ENCODE results near the gene PLEKHA7.

The PLEKHA7 gene

DNA sequence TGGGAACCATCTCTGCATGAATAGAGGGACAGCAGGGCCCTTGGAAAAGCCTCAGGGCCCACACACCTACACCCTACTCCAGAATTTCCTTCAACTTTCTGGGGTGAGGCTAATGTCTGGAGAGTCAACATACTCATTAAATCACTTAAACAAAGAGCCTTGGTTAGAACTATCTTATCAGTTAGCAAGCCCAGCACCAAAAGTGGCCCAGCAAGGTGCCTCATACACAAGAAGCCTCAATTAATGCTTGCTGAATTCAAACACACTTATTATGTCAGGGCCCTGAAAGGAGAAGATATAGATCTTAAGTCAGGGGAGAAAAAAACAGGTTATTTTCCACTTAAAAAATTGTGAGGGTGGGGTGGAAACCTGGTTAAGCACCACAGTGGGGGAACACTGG is 214.3 kb downstream of the PLEKHA7 start:
- TF ChIP-seq, protein P1, sequence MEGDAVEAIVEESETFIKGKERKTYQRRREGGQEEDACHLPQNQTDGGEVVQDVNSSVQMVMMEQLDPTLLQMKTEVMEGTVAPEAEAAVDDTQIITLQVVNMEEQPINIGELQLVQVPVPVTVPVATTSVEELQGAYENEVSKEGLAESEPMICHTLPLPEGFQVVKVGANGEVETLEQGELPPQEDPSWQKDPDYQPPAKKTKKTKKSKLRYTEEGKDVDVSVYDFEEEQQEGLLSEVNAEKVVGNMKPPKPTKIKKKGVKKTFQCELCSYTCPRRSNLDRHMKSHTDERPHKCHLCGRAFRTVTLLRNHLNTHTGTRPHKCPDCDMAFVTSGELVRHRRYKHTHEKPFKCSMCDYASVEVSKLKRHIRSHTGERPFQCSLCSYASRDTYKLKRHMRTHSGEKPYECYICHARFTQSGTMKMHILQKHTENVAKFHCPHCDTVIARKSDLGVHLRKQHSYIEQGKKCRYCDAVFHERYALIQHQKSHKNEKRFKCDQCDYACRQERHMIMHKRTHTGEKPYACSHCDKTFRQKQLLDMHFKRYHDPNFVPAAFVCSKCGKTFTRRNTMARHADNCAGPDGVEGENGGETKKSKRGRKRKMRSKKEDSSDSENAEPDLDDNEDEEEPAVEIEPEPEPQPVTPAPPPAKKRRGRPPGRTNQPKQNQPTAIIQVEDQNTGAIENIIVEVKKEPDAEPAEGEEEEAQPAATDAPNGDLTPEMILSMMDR (IDR thresholded peaks at IDR 0.05; ENCODE audit: low read depth, low read length) = no peak
- H3K36me3 ChIP-seq = no peaks in the 10 kb centered on the region
- H3K4me3 ChIP-seq (ENCODE audit: low read depth, low read length) = no peak overlapping the region
- DNase-seq = no peak
- H3K9me3 ChIP-seq = no peaks in the 10 kb centered on the region
- no peaks in the 10 kb centered on the region for H3K27me3 ChIP-seq
- H3K4me1 ChIP-seq = no peaks in the 10 kb centered on the region

DNA sequence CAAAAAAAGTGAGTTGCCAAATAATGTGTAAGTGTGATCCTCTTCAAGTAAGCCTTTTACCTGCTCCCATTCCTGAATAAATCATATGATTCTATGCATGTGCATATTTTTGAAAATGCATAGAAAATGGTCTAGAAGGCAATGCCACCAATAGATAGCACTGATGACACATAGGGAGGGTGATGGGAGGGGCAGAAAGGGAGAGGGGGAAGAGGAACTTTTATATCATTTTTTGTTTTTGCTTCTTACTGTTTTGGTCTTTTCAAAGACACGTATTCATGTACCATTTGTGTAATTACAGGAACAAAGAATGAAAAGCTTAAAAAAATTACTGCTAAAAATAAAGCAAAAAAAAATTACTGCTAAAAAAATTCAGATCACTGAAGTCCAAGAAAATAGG is 215.0 kb downstream of the PLEKHA7 start:
- Histone ChIP-seq H3K4me1 (no peaks in the 10 kb centered on the region), H3K9me3 (no peaks in the 10 kb centered on the region), H3K4me3 (ENCODE audit: low read depth, low read length) (no peak overlapping the region), H3K36me3 (no peaks in the 10 kb centered on the region), H3K27me3 (no peaks in the 10 kb centered on the region)
- DNase-seq = no peak
- TF ChIP-seq, protein P1 (IDR thresholded peaks at IDR 0.05; ENCODE audit: low read depth, low read length) = no peak

DNA sequence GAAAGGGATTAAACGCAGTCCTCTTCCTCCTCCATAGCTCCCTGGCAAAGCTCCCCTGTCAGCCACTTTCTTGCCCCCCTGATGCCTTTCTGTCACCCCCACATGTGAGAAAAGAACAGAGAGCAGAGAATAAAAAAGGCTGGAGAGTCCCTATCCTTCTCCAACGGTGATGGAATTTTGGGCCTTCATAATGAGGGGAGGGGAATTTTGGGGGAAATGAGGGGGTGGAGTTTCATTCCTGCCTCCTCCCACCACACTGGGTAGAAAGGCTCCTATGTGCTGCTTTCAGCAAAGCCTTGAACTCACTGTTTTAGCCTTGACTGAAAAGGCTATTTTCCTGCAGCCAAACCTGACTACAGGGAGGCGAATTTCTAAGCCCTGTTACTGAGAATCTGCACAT is 216.4 kb downstream of the PLEKHA7 start:
- H3K27me3 ChIP-seq = no peaks in the 10 kb centered on the region
- no peaks in the 10 kb centered on the region for H3K9me3 ChIP-seq
- no peak for DNase-seq
- H3K36me3 ChIP-seq = no peaks in the 10 kb centered on the region
- H3K4me3 ChIP-seq (ENCODE audit: low read depth, low read length) = no peak overlapping the region
- no peaks in the 10 kb centered on the region for H3K4me1 ChIP-seq
- TF ChIP-seq, protein P1 (IDR thresholded peaks at IDR 0.05; ENCODE audit: low read depth, low read length) = no peak

DNA sequence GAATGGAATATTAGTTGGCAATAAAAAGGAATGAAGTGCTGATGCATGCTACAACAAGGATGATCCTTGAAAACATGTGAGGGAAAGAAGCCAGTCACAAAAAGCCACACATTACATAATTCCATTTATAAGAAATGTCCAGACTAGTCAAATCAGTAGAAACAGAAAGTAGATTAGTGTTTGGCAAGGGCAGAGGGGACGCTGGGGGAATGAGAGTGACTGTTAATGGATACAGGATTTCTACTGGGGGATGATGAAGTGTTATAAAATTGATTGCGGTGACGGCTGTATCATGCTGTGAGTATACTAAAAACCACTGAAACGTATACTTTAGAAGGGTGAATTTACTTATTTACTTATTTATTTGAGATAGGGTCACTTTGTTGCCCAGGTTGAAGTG is 217.9 kb downstream of the PLEKHA7 start:
- Histone ChIP-seq H3K4me3 (ENCODE audit: low read depth, low read length) (no peak overlapping the region), H3K9me3 (no peaks in the 10 kb centered on the region), H3K27me3 (no peaks in the 10 kb centered on the region), H3K4me1 (no peaks in the 10 kb centered on the region), H3K36me3 (no peaks in the 10 kb centered on the region)
- no peak for DNase-seq
- TF ChIP-seq, protein P1 (IDR thresholded peaks at IDR 0.05; ENCODE audit: low read depth, low read length) = no peak

DNA sequence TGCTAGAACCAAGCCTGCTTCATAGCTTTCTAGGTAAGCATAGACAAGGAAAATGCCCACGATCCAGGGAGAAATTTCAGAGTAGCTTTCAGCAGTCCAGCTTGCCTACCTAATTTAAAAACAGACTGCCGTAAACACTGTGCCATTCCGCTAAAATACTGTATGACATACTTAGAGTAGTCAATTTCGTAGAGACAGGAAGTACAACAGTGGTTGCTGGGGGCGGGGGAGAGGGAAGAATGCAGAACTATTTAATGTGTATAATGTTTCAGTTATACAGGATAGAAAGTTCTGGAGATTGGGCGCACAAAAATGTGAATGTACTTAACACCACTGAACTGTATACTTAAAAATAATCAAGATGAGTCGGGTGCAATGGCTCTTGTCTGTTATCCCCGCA is 219.1 kb downstream of the PLEKHA7 start:
- no peaks in the 10 kb centered on the region for H3K9me3 ChIP-seq
- no peak for DNase-seq

DNA sequence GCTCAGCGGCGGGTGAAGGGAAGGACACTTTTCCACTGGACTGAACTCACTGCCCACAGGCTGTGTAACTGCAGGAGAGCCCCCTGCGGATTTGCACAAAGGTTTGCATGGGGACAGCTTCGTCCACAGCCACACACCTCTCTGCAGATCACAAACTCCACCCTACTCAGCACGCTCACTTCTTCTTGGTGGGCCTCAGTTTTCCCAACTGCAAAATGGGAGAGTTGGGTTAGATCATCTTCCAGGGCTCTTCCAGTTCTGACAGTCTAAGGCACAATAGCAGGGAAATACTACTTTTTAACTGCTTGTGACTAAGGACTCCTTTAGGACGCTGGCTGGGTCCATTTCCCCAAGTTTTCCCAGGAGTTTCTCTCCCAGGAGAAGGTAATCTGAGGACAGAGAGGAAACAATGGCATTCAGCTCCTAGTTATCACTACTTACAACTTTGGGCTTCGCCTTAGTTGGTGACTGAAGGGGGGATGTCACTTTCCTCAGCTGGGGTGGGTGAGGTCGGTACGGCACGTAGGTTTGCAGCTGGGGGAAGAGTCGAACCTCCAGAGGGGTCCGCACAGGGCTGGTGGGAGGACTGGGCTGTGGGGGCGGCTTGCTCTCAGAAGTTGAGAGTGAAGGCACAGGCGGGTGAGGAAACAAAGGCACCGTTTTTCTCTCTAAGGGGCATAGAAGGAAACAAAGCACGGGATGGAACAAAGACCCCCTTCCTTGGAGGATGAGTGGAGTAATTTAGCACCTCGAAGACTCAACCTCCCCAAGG is 220.0 kb downstream of the PLEKHA7 start:
- H3K9me3 ChIP-seq = no peaks in the 10 kb centered on the region
- no peak overlapping the region for H3K4me3 ChIP-seq (ENCODE audit: low read depth, low read length)
- no peaks in the 10 kb centered on the region for H3K36me3 ChIP-seq
- H3K4me1 ChIP-seq = no peaks in the 10 kb centered on the region
- DNase-seq = no peak
- H3K27me3 ChIP-seq = no peaks in the 10 kb centered on the region
- TF ChIP-seq, protein P1 (IDR thresholded peaks at IDR 0.05; ENCODE audit: low read depth, low read length) = no peak

More for the DNA sequence above, 219.1 kb downstream of the PLEKHA7 start:
- H3K27me3 ChIP-seq = no peaks in the 10 kb centered on the region
- no peaks in the 10 kb centered on the region for H3K4me1 ChIP-seq
- TF ChIP-seq, protein P1 (IDR thresholded peaks at IDR 0.05; ENCODE audit: low read depth, low read length) = no peak
- no peaks in the 10 kb centered on the region for H3K36me3 ChIP-seq
- no peak overlapping the region for H3K4me3 ChIP-seq (ENCODE audit: low read depth, low read length)

Measured in BE2C (cell line).